OCI-LY1 (cell line): Measurements from ENCODE around the gene BATF.

Experiments
- H2AFZ ChIP-seq: fragments of 200-600 bp; sonication (generic), shearing (Covaris generic); 2 replicates; pipeline ENCODE4 v1.6.0; 2014; ENCODE audit warnings: antibody characterized with exemption, mild to moderate bottlenecking, low read length
- H3F3A ChIP-seq: fragments of 200-600 bp; sonication (generic), shearing (Covaris generic); 2 replicates; pipeline ENCODE4 v1.6.0; 2014; ENCODE audit warnings: mild to moderate bottlenecking, antibody characterized with exemption, low read length, moderate library complexity; ENCODE audit not compliant: insufficient read depth
- H3K27ac ChIP-seq: fragments of 200-600 bp; sonication (generic); 2 replicates; pipeline ENCODE4 v1.5.1; 2014; ENCODE audit warnings: low read length, mixed run types, mild to moderate bottlenecking, low read depth; ENCODE audit not compliant: poor library complexity, severe bottlenecking
- H3K27me3 ChIP-seq: fragments of 200-600 bp; sonication (generic); 2 replicates; pipeline ENCODE4 v1.6.0; 2014; ENCODE audit warnings: antibody characterized with exemption, mild to moderate bottlenecking, low read length, moderate library complexity; ENCODE audit not compliant: insufficient read depth
- H3K36me3 ChIP-seq: fragments of 200-600 bp; sonication (generic); 2 replicates; pipeline ENCODE4 v1.6.1; 2014; ENCODE audit warnings: mild to moderate bottlenecking, antibody characterized with exemption, low read length, moderate library complexity, mixed read lengths; ENCODE audit not compliant: insufficient read depth
- H3K4me1 ChIP-seq: fragments of 200-600 bp; sonication (generic); 2 replicates; pipeline ENCODE4 v1.5.1; 2014; ENCODE audit warnings: mild to moderate bottlenecking, low read length, moderate library complexity; ENCODE audit not compliant: insufficient read depth, severe bottlenecking
- H3K4me2 ChIP-seq: fragments of 200-600 bp; sonication (generic), shearing (Covaris generic); 2 replicates; pipeline ENCODE4 v1.6.1; 2014; ENCODE audit warnings: low read length
- H3K4me3 ChIP-seq: fragments of 200-600 bp; sonication (generic); 2 replicates; pipeline ENCODE4 v1.5.1; 2014; ENCODE audit warnings: low read length, low read depth, mild to moderate bottlenecking, mixed read lengths; ENCODE audit not compliant: poor library complexity, severe bottlenecking
- H3K79me2 ChIP-seq: fragments of 200-600 bp; shearing (Covaris generic); 2 replicates; pipeline ENCODE4 v1.6.1; 2016; ENCODE audit warnings: mixed run types, low read length, mixed read lengths; ENCODE audit not compliant: insufficient read depth
- H3K9ac ChIP-seq: fragments of 200-600 bp; sonication (generic), shearing (Covaris generic); 2 replicates; pipeline ENCODE4 v1.6.1; 2014; ENCODE audit warnings: mild to moderate bottlenecking, low read length, mixed read lengths
- H3K9me2 ChIP-seq: fragments of 200-600 bp; sonication (generic), shearing (Covaris generic); 2 replicates; pipeline ENCODE4 v1.6.1; 2014; ENCODE audit warnings: low read depth, mild to moderate bottlenecking, low read length, mixed read lengths
- H3K9me3 ChIP-seq: fragments of 200-600 bp; shearing (Covaris generic); 2 replicates; pipeline ENCODE4 v1.6.1; 2014; ENCODE audit warnings: low read length, mixed read lengths
- H4K20me1 ChIP-seq: fragments of 200-600 bp; sonication (generic), shearing (Covaris generic); 2 replicates; pipeline ENCODE4 v1.6.0; 2016; ENCODE audit warnings: mild to moderate bottlenecking, low read length; ENCODE audit not compliant: insufficient read depth
- CTCF ChIP-seq: fragments of 200-600 bp; sonication (generic), shearing (Covaris generic); IDR thresholded peaks from 2 replicates; pipeline ENCODE4 v1.5.1; 2017; ENCODE audit warnings: mild to moderate bottlenecking, antibody characterized with exemption, low read length, moderate library complexity, mixed read lengths
- EZH2 ChIP-seq: fragments of 200-600 bp; sonication (generic), shearing (Covaris generic); IDR thresholded peaks from 2 replicates; pipeline ENCODE4 v1.8.0; 2017; ENCODE audit warnings: borderline replicate concordance, mixed run types, mild to moderate bottlenecking, antibody characterized with exemption, low read length, moderate library complexity, mixed read lengths

The BATF gene

GRCh38 chr14:75572104-75572503, 49.8 kb downstream of the BATF start:
- Histone ChIP-seq H2AFZ (no peak overlapping the region), H3K4me1 (no peaks in the 10 kb centered on the region), H3K36me3 (no peaks in the 10 kb centered on the region), H3K4me3 (no peak overlapping the region), H3K9ac (no peak overlapping the region), H3K9me3 (no peaks in the 10 kb centered on the region), H3K27me3 (0 out of 2 replicates have a peak, but pooled peaks cover 4% of the 10 kb centered on the region), H3K79me2 (no peaks in the 10 kb centered on the region), H4K20me1 (no peaks in the 10 kb centered on the region), H3F3A (no peaks in the 10 kb centered on the region), H3K9me2 (no peaks in the 10 kb centered on the region), H3K27ac (no peak overlapping the region), H3K4me2 (no peak overlapping the region)
- TF ChIP-seq EZH2 (no peak), CTCF (no peak)

GRCh38 chr14:75577090-75577489, 54.8 kb downstream of the BATF start:
- Histone ChIP-seq H3K79me2 (no peaks in the 10 kb centered on the region), H2AFZ (no peak overlapping the region), H3K27me3 (no peaks in the 10 kb centered on the region; the same call in 1 of the 2 replicates), H3K4me3 (no peak overlapping the region), H3K4me1 (peaks cover 12% of the 10 kb centered on the region), H3F3A (no peaks in the 10 kb centered on the region), H3K36me3 (no peaks in the 10 kb centered on the region), H3K9me2 (no peaks in the 10 kb centered on the region), H3K9ac (no peak overlapping the region), H3K27ac (no peak overlapping the region), H4K20me1 (no peaks in the 10 kb centered on the region), H3K9me3 (no peaks in the 10 kb centered on the region), H3K4me2 (no peak overlapping the region)
- TF ChIP-seq CTCF (no peak), EZH2 (no peak)

GRCh38 chr14:75577729-75578101, 55.4 kb downstream of the BATF start:
- H4K20me1 ChIP-seq, result no peaks in the 10 kb centered on the region
- H3K4me1 ChIP-seq, result peaks cover 12% of the 10 kb centered on the region
- peak overlapping the region; percentile 62 for H3K4me3 ChIP-seq
- no peaks in the 10 kb centered on the region for H3K79me2 ChIP-seq
- no peaks in the 10 kb centered on the region; the same call in 1 of the 2 replicates for H3K27me3 ChIP-seq
- no peaks in the 10 kb centered on the region for H3F3A ChIP-seq
- H3K9me2 ChIP-seq, result no peaks in the 10 kb centered on the region
- peak overlapping the region; percentile 25; the same call in 1 of the 2 replicates for H3K9ac ChIP-seq
- TF ChIP-seq EZH2 (no peak), CTCF (peak; percentile 73)
- H3K27ac ChIP-seq, result no peak overlapping the region
- no peaks in the 10 kb centered on the region for H3K36me3 ChIP-seq
- no peaks in the 10 kb centered on the region for H3K9me3 ChIP-seq
- H2AFZ ChIP-seq, result peak overlapping the region; percentile 73; the same call in 1 of the 2 replicates
- peak overlapping the region; percentile 78 for H3K4me2 ChIP-seq
